GM18519 (cell line): Measurements from ENCODE around the gene IPCEF1.
A peak's percentile ranks its signal among the peaks of the same experiment; 100 is the strongest.
"Not testable (repeated sequence)": the region's sequence is repeated elsewhere in the genome, so short reads cannot be mapped to it uniquely, and the experiment has no call there.

Experiments used
- ATAC-seq: cut with Tn5 transposase; IDR thresholded peaks from one replicate; pipeline ENCODE4 v1.9.1; 2021; ENCODE audit warnings: mild to moderate bottlenecking, moderate library complexity; ENCODE audit not compliant: unreplicated experiment, low FRiP score

IPCEF1 gene

GRCh38 chr6:154230393-154230792, 126.2 kb downstream of the IPCEF1 start:
- no peak for ATAC-seq

DNA sequence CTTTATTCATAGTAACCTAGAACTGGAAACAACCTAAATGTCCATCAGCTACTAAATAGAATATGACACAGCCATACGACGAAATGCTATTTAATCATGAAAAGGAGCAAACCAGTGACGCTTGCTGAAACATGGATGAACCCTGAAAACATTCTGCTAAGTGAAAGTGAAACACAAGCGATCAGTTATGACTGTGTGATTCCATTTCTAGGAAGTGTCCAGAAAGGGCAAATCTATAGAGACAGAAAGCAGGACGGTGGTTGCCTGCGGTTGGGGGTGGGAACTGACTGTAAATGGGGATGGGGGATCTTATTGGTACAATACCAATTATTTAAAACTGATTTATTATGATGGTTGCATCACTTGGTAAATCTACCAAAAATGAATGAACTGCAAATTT, 126.8 kb downstream of the IPCEF1 start:
- peak; percentile 86 for ATAC-seq

- no peak for ATAC-seq
Observed at GRCh38 chr6:154228521-154228905, 128.1 kb downstream of the IPCEF1 start.

DNA sequence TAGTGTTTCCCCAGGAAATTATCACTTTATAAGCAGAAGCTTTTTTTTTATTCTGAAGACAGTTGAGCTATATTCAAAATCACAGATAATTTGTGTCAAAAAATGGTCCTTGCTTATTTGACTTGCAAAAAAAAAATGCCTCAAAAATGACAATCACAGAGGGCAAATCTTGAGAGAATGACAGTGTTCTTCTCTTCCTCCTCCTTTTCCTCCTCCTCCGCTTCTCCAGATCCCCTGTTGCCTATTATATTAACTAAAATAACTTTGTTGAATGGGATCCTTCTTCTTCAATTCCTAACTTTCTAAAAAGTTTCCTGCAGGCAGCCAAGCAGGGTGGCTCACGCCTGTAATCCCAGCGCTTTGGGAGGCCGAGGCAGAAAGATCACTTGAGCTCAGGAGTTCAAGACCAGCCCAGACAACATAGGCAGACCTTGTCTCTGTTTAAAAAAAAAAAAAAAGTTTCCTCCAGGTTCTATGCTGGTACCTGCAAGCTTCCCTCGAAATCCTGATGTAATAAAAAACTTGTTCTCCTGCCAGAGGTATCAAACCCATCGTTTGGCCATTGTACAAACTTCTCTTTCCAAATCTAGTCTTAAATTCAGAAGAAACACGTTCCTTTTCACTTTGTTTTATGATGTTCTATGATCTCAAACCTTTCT, 128.6 kb downstream of the IPCEF1 start:
- ATAC-seq: no peak

- no peak for ATAC-seq
Observed at GRCh38 chr6:154226461-154226860, 130.1 kb downstream of the IPCEF1 start.

DNA sequence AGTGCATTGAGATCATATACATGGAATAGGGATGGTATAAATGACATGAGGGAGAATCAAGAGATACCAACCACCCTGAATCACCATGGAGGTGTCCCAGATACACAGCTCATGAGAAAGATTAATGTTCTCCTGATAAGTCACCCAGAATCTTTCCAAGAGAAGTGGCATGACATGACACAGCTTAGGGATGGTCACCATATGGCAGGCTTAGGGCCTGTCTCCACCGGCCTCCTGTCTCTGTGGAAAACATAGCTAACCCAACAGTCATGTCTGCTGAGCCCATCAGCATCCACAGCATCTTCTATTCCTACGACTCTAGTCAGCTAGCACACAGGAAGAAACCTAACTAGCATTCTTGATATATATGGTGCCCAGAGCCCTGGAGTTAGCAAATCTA, 133.3 kb downstream of the IPCEF1 start:
- no peak for ATAC-seq

- ATAC-seq: no peak
Observed at GRCh38 chr6:154222716-154223115, 133.9 kb downstream of the IPCEF1 start.

- no peak for ATAC-seq
Observed at GRCh38 chr6:154219250-154219649, 137.4 kb downstream of the IPCEF1 start.

- ATAC-seq: no peak
Observed at GRCh38 chr6:154218787-154219186, 137.8 kb downstream of the IPCEF1 start.

DNA sequence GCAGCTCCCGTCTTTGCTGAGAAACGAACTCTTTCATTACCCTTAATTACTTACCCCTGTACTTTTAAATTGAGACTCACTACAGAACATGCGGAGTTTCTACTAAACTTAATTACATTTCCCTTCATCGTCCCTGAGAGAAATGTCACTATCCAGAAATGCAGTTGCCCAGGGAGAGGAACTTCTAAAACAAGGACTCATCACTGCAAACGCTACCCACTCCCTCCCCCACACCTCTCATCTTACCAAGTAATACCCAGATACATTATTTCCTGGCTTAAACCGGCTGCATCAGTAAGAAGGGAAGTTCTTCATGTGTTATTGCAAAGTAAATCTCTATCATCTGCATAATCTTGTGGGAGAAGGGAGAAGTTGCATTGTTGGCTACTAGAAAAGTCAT, 138.3 kb downstream of the IPCEF1 start:
- ATAC-seq: no peak

- ATAC-seq: no peak
Observed at GRCh38 chr6:154213782-154214181, 142.8 kb downstream of the IPCEF1 start.

GRCh38 chr6:154210678-154211077, 145.9 kb downstream of the IPCEF1 start:
- ATAC-seq: no peak

- no peak for ATAC-seq
Observed at GRCh38 chr6:154209555-154209954, 147.0 kb downstream of the IPCEF1 start.

DNA sequence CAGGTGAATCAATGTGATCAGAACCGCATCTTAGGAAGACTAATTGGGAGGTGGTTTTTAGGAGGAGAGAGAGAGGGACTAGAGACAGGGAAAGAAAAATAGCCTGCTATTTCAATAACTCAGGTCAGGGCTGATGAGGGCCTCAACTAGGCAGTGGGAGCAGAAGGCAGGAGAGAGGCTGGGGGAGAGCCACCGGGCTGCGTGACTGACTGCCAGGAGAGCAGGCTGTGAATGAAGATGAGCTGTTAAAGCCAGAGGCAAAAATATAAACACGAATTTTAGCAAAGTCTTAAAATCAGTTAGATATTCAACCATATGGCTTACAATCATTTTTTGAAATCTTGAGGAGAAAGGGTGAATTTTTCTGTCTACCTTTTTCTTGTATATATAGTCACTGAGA, 149.6 kb downstream of the IPCEF1 start:
- ATAC-seq: no peak

DNA sequence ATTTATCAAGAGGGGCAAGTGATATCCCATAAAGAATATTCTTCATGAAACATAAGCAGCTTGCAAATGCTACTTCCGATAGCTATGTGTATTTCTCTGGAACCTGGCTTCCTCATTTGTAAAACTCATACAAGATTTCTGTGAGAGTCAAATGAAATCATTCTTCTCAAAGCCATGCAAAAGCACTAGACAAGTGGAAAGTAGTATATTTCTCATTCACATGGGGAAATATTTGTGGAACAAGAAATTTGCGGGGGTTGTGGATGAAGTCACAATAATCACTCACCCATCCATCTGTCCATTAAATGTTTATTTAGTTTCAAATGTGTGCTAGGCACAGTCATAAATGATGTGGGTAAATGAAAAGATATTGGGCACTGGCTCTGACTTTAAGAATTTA, 150.5 kb downstream of the IPCEF1 start:
- no peak for ATAC-seq

DNA sequence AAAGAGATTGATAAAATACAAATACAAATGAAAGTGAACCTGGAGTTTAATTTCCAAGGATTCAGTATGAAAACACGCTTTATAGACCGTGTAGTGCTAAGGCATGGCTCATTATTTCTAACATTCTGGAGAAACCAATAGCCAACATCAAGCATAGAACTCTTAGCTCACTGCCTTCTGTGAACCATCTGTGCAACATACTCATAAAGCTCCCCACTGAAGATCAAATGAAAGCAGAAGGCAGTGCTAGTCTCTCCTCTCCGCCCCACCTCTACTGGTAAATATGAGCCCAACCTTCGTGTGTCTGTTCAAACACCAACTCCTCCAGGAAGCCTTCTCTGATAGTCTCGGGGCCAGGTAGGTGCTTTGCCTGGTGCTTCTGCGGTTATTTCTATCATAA, 153.6 kb downstream of the IPCEF1 start:
- no peak for ATAC-seq

DNA sequence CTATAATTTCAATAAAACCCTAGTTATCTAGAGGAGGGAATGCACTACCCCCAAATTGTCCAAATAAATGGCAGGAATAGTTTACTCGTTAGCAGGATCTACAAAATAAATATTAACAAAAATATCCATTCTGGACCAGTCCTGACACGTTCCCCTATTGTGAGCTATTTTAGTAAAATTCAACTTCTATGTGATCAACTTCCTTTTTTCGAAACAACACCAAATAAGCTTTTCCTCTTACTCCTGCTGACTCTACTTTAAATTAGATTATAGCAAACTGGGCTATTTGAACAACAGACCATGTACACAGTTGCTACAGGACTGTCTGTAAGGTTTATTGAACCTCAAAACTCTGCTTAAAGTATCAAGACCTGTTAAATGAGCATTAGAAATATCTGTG, 154.3 kb downstream of the IPCEF1 start:
- no peak for ATAC-seq

DNA sequence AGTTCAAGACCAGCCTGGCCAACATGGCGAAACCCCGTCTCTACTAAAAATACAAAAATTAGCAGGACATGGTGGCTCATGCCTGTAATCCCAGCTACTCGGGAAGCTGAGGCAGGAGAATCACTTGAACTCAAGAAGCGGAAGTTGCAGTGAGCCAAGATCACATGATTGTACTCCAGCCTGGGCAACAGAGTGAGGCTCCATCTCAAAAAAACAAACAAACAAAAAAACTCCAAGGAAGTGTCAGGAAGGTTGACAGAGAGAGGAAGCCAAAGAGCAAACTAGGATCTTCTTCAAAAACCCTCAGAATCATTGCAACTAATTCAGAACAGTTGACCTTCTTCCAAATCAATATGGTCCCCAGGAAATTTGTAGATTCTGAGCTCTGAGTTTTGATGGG, 154.9 kb downstream of the IPCEF1 start:
- not testable (repeated sequence) for ATAC-seq

DNA sequence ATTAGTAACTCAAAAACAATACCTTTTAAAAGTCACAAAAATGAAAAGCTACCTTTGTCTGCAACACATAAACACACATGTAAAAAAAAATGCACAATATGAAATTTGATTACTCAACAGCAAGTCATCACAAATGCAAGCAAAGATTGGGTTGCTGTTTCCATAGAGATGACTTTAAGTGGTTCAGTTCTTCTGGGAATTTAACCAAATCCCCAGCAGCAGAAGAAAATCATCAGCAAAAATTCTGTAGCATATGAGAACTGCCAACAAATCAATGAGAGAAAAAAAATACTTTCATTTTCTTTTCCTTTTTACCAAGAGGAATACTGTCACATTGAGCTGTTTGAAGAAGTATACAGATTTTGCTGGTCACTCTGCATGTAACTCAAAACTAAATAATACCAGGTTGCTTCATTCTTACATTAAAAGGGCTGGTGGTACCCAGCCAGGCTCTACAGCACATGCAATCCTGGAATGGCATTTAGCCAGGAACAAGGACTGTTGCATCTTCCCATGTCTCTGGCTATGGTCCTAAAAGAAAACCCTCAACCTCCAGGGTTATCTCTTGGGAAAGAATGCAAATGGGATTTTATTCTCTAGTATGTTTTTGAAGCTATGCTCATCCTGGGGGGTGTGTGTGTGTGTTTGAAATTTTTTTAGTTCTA, 159.3 kb downstream of the IPCEF1 start:
- no peak for ATAC-seq

DNA sequence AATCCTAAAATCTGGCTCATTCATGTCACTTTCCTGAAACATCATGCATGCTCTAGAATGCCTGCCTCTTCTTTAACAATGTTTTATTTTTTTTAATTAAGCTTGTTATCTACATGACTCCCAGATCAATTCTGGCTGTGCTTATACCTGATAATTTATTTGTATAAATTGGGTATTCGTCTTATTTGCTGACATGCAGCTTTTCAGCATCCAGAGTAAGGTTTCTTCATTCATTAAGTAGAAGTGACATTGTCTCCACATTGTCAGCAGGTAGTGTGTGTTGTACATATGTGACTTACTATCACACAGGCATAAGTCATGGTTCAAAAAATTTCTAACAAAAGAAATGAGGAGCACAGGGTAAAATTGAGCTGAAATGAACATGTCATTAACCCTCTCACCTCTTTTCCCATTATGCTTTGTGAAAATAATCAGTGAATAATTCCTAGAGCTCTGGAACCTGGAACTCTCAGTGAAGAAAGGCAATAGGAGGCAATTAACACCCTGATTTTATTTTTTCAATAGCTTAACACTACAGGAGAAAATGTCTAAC, 160.2 kb downstream of the IPCEF1 start:
- no peak for ATAC-seq

- no peak for ATAC-seq
Observed at GRCh38 chr6:154187714-154188113, 168.9 kb downstream of the IPCEF1 start.

- no peak for ATAC-seq
Observed at GRCh38 chr6:154187203-154187602, 169.4 kb downstream of the IPCEF1 start.
